GM21447 (cell line): ENCODE results near the gene RNU7-1.

Source experiments
- ATAC-seq: cut with Tn5 transposase; IDR thresholded peaks from one replicate; pipeline ENCODE4 v1.9.1; 2021; ENCODE audit not compliant: unreplicated experiment

RNU7-1 gene

GRCh38 chr12:6952121-6952862 is 8.7 kb downstream of the RNU7-1 start:
- no peak for ATAC-seq

- no peak for ATAC-seq
These were observed 9.3 kb downstream of the RNU7-1 start for GRCh38 chr12:6952863-6953441.

GRCh38 chr12:6953442-6954315 is 10.1 kb downstream of the RNU7-1 start:
- ATAC-seq = peak; percentile 44

- ATAC-seq = no peak
These were observed 10.9 kb downstream of the RNU7-1 start for GRCh38 chr12:6954316-6955107.

GRCh38 chr12:6955108-6956020 is 11.7 kb downstream of the RNU7-1 start:
- no peak for ATAC-seq

- ATAC-seq = no peak
These were observed 12.6 kb downstream of the RNU7-1 start for GRCh38 chr12:6956021-6956727.

- ATAC-seq = no peak
These were observed 13.6 kb downstream of the RNU7-1 start for GRCh38 chr12:6957151-6957701.

GRCh38 chr12:6957741-6958608 is 14.4 kb downstream of the RNU7-1 start:
- ATAC-seq = no peak

- ATAC-seq = no peak
These were observed 15.0 kb downstream of the RNU7-1 start for GRCh38 chr12:6958609-6959057.

- ATAC-seq = peak; percentile 49
These were observed 15.6 kb downstream of the RNU7-1 start for GRCh38 chr12:6959058-6959804.

- no peak for ATAC-seq
These were observed 16.4 kb downstream of the RNU7-1 start for GRCh38 chr12:6959805-6960592.

GRCh38 chr12:6960593-6961277 is 17.1 kb downstream of the RNU7-1 start:
- ATAC-seq = peak; percentile 27

- no peak for ATAC-seq
These were observed 17.7 kb downstream of the RNU7-1 start for GRCh38 chr12:6961278-6961694.

GRCh38 chr12:6961695-6962284 is 18.2 kb downstream of the RNU7-1 start:
- ATAC-seq = no peak

- no peak for ATAC-seq
These were observed 18.8 kb downstream of the RNU7-1 start for GRCh38 chr12:6962285-6963015.
